GM12864 (cell line): ENCODE data around the gene LDLR.

Experiments used
- DNase-seq: peaks from one replicate; pipeline ENCODE4 v3.0.0-alpha.2; 2011; ENCODE audit warnings: low read depth
- H3K4me3 ChIP-seq: 2 replicates; pipeline ENCODE4 v1.5.1; 2011; ENCODE audit warnings: mild to moderate bottlenecking, low read depth, low read length, control low read depth
- CTCF ChIP-seq: IDR thresholded peaks from 2 replicates; pipeline ENCODE4 v1.5.1; 2011; ENCODE audit warnings: low read depth, mild to moderate bottlenecking, moderate library complexity, low read length, control low read depth, inconsistent platforms; ENCODE audit errors: missing control alignments

The LDLR gene

GRCh38 chr19:11181488-11181887, 92.2 kb downstream of the LDLR start:
- no peak overlapping the region for H3K4me3 ChIP-seq
- TF ChIP-seq CTCF = no peak
- DNase-seq = no peak
